HL-60/S4 treated with retinoic acid at 250 ng/mL for 4 days and 3 days (cell line): ENCODE results near the gene DEGS1.
"Not testable (repeated sequence)": the region's sequence is repeated elsewhere in the genome, so short reads cannot be mapped to it uniquely, and the experiment has no call there.

Experiments
- in situ Hi-C: fragments of 300-500 bp; cut with MboI; formaldehyde crosslinking; loops from 2 replicates; pipeline ENCODE4 v1.7.0; 2022; ENCODE audit warnings: low sequenced_read_pairs

Gene DEGS1

DNA sequence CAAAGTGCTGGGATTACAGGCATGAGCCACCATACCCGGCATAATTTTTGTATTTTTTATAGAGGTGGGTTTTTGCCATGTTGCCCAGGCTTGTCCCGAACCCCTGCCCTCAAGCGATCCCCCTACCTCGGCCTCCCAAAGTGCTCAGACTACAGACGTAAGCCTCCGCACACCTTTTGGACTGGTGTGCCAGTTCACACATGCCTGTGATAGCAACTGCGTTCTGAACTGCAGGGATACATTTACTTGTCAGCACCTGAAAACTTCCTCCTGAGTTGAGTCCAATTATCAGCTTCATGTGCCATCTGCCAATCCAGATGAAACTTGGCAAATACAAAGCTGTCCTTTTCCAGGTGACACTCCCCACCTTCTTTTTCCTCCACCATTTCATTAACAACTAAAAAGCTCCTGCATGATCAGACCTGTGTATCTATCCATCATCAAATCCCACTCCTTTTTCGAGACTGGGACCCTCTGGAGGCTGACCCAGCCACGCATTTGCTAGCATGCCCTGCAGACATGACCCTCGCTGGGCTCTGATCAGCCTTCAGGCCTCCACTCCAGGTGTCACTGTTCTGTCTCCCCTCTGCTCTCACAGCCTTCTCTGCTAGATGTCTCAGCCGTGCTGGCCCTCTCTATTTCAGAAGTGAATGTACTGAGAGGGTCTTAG, 2.1 kb upstream of the DEGS1 start:
- in situ Hi-C loops: no loop called here

DNA sequence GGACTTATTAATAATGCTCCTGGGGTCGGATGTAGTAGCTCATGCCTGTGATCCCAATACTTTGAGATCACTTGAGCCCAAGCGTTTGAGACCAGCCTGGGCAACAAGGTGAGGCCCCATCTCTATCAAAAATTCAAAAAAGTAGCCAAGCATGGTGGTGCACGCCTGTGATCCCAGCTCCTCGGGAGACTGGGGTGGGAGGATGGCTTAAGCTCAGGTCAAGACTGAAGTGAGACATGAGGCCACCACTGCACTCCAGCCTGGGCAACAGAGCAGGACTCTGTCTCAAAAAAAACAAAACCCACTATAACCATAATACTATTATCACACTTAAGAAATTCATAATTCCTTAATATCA, 1.6 kb upstream of the DEGS1 start:
- in situ Hi-C loops: no loop called here

DNA sequence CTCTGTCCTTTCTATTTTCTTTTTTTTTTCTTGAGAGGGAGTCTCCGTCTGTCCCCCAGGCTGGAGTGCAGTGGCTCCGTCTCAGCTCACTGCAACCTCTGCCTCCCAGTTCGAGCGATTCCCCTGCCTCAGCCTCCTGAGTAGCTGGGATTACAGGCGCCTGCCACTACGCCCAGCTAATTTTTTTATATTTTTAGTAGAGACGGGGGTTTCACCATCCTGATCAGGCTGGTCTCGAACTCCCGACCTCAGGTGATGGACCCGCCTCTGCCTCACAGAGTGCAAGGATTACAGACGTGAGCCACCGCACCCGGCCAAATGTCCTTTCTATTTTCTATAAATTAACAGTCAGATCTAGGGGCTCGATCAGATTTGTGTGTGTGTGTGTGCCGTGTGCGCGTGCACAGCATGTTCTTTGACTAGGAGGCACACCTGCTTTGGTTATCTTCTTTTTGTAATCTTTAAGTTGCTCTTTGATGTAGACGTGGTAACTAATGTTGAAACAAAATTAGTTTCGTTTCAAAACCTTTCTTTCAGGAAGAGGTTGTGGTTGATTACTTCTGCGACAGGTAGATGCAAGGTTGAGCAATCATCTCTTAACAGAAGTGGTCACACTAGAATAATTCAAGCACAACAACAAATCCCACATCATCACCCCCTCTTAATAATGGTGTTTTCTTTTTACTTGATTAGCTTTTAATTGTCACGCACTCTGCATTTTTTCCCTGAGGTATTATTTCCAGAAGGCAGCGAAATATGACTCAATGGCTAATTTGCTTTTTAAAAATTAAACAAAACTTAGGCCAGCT, 779 bp upstream of the DEGS1 start:
- in situ Hi-C loops: no loop called here

DNA sequence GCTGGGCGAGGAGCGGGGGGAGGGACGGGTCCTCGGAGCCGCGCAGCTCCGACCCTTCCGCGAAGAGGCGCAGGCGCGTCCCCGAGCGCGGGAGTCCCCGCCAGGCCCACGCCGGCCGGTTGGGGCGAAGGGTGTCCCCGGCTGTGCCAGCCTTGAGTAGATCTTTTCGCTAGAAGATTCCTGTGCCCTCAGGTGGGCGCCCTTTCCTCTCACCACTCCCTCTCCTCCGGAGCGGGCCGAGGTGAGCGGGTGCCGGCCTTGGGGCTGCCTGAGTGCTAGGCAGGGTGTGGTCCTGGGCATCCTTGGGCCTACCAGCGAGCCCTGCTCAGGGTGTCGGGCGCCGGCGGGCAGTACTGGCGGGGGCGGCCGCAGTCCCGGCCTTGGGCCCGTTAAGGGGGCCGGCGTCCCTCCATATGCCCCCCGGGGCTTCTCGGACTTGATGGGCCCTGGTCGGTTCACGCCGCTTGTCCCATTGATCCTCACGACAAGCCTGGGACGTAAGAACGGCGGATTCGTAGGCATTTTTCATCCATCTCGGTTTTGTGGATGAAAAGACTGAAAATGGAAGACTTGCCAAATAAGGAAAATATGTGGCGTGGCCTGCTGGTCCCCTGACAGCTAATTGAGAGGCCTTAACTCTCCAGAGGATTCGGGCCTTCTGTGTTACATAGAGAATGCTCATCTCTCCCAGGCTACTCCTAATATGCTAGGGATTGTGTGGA, 712 bp downstream of the DEGS1 start:
- in situ Hi-C loops: no loop called here

DNA sequence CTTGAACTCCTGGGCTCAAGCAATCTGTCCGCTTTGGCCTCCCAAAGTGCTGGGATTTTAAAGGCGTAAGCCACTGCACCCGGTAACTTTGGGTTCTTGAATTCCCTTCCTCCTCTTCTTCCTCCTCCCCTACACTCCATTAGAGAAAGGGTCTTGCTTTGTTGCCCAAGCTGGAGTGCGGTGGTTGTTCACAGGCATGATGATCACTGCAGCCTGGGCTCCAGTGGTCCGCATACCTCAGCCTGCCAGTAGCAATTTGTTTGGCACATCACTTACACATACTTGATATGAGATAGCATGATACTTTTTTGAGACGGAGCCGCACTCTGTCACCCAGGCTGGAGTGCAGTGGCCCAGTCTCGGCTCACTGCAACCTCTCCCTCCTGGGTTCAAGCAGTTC, 2.2 kb downstream of the DEGS1 start:
- in situ Hi-C loops: no loop called here

DNA sequence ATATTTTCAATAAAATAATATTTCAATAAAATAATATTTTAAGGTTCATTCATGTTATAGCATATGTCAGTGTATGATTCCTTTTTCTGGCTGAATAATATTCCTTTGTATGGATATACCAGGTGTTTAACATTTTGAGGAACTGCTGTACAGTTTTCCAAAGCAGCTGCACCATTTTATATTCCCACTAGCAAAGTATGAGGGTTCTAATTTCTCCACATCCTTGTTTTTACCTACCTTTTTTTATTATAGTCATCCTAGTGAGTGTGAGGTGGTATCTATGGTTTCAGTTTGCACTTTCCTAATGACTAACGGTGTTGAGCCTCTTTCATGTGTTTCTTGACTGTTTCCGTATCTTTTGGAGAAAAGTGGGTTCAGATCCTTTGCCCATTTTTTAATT, 5.2 kb downstream of the DEGS1 start:
- in situ Hi-C loops: no loop called here

DNA sequence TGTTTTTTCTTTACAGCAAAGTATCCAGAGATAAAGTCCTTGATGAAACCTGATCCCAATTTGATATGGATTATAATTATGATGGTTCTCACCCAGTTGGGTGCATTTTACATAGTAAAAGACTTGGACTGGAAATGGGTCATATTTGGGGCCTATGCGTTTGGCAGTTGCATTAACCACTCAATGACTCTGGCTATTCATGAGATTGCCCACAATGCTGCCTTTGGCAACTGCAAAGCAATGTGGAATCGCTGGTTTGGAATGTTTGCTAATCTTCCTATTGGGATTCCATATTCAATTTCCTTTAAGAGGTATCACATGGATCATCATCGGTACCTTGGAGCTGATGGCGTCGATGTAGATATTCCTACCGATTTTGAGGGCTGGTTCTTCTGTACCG, 6.5 kb downstream of the DEGS1 start:
- in situ Hi-C loops: no loop called here

DNA sequence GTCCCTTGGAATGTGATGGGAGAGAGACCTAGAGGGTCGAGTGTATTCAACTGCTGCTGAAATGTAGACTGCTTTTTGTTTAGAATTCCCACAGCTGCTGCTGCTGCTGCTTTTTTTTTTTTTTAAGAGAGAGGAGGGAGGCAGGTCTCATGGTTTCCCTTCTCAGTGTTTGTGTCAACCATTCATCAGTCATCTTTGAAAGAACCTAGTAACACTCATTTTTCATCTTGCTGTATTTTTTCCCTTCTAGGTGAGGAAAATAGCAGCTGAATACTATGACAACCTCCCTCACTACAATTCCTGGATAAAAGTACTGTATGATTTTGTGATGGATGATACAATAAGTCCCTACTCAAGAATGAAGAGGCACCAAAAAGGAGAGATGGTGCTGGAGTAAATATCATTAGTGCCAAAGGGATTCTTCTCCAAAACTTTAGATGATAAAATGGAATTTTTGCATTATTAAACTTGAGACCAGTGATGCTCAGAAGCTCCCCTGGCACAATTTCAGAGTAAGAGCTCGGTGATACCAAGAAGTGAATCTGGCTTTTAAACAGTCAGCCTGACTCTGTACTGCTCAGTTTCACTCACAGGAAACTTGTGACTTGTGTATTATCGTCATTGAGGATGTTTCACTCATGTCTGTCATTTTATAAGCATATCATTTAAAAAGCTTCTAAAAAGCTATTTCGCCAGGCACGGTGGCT, 9.2 kb downstream of the DEGS1 start:
- in situ Hi-C loops: no loop called here

DNA sequence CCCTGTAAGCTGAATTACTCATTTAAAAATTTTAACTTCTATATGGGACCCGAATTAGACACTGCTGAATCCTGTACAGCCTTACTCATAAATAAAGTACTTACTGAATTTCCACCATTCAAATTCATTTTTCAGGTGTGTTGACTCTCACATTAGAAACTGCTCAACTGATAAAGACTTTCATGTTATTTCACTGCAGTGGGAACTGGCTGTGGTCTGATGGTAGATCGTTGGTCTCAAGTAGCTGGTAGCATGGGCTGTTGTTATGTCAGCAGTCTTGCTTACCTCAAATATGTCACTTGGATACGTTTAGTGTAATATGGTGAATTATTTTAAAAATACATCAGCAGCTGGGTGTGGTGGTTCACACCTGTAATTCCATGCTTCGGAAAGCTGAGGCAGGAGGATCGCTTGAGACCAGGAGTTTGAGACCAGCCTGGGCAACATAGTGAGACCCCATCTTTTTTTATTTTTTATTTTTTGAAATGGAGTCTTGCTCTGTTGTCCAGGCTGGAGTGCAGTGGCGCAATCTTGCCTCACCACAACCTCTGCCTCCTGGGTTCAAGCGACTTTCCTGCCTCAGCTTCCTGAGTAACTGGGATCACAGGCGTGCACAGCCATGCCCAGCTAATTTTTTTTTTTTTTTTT, 10.4 kb downstream of the DEGS1 start:
- in situ Hi-C loops: no loop called here

DNA sequence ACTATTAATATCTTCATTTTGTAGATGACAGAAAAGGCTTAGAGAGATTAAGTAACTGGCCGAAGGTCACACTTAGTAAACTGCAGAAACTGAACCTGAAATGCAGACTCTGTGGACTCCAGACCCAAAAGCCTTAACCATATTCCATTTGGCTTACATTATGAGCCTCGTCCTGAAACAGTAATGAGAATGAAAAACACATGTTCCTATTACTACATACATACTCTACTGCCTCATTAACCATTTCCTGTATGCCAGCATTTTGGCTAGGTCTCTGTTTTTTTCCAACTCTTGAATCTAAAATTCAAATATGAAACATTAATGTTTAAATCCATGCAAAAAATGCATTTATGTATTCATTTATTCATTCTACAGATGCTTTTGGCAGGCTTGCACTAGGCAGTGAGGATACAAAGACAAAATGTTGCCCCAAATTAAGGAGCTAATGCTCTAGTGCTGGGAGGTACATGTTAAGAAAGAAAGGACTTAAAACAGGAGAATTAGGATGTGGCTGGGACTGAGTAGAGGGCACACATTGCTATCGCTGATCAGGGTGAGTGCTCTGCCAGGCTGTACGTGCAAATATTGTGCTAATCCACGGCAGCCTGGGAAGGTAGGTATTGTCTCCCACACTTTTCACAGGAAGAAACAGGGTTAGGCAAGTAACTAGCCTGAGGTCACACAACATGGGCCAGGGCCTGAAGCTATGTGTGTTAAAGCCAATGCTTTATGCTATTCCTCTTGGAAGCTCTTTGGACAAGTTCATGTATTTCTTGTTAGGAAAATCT, 14.0 kb downstream of the DEGS1 start:
- in situ Hi-C loops: no loop called here

DNA sequence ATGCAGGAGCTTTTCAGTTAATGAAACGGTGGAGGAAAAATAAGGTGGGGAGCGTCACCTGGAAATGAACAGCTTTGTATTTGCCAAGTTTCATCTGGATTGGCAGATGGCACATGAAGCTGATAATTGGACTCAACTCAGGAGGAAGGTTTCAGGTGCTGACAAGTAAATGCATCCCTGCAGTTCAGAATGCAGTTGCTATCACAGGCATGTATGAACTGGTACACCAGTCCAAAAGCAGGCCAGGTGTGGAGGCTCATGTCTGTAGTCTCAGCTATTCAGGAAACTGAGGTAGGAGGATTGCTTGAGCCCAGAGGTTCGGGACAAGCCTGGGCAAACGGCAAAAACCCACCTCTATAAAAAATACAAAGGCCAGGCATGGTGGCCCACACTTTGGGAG, 15.5 kb downstream of the DEGS1 start:
- in situ Hi-C loops: no loop called here

DNA sequence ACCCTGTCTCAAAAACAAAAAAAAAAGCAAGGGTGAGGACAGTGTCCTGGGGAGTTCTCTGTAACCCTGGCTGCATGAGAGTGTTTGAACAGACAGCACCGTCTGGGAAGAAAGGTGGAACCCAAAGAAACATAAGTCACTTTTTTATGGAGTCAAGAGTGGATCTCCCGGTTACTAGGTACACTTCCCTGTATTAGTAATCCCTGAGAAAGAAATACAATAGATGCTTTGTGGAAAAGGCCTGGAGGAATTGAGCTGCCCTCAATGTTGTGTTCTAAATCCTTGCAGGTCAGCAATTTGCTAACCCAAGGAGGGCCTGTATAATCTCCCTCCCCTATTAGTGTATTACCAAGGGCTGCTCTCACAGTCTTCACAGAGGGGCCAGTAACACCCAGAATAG, 16.6 kb downstream of the DEGS1 start:
- in situ Hi-C loops: no loop called here

DNA sequence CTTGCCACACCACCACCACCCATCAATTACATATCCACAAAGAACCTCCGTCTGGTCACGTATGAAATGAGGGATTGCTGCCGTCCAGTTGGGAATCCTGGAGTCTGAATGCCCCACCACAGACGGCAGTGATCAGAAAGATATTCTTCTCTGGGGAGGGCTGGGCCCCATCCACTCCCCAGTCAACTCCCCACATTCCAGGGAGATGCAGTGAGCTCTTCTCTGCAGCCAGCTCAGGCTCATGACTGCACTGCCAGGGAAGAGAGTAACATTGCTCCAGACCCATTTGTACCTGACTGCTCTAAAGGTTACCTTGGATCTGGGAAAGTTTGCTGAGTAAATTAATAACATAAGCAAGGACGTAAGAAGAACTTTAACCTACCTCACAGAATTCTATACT, 18.3 kb downstream of the DEGS1 start:
- in situ Hi-C loops: no loop called here

DNA sequence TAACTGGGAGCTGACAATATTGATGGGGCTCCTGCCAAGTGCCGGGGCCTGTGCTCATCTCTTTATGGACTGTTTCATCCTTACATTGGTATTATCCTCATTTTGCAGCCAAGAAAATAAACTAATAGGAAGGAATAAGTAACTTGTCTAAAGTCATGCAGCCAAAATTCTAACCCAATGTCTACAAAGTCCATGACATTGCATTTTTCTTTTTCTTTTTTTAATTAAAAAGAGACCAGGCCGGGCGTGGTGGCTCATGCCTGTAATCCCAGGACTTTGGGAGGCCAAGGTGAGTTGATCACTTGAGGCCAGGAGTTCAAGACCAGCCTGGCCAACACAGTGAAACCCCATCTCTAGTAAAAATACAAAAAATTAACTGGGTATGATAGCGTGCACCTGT, 18.8 kb downstream of the DEGS1 start:
- in situ Hi-C loops: no loop called here

DNA sequence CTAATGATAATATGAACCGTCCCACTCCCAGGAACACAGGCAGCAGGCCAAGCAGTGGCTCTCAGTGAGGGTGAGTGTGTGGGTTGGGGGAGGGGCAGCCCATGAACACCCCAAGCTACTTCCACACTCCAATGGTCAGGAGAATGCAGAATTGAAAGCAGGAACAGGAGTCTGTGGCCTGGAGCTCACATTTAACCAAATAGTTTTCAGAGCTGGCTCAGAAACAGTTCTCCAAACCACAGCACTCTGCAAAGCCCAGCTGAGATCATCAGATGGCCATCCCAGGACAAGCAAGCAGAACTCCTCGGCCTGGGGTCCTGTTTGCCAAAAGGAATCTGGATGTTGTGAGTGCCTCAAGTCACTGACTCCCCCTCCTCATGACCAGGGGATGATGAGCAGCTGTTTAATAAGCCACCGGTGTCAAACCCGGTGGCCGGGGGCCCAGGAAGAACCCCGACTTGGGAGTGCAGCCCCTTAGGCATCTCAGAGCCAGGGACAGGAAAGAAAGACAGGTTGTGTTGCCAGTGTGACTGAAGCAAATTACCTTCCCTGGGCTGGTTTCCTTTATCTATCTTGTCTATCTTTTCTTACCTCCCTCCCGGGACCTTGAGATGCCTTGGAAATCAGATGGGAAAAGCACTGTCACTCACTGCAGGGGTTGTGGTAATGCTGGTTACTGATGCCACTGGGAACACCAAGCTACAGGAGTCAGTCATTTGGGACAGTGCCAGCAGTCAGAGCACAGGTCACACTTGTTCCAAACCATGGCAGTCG, 20.4 kb downstream of the DEGS1 start:
- in situ Hi-C loops: no loop called here

DNA sequence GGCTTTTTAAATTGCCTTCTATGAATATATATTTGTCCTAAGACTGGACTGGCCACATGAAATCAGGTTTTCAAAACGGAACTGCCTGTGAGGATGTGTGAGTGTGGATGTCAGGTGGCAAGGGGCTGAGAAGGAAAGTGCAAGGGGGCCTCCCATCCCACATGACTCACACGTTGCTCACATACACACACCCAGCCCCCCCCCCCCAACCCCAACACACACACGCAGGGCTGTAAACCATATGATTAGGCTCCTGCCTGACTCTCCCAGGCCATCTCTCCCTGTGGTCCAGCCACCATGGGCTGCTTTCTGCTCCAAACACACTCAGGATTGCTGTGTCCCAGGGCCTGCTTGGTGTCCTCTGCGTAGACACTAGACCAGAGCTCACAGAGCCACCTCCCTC, 22.4 kb downstream of the DEGS1 start:
- in situ Hi-C loops: no loop called here

DNA sequence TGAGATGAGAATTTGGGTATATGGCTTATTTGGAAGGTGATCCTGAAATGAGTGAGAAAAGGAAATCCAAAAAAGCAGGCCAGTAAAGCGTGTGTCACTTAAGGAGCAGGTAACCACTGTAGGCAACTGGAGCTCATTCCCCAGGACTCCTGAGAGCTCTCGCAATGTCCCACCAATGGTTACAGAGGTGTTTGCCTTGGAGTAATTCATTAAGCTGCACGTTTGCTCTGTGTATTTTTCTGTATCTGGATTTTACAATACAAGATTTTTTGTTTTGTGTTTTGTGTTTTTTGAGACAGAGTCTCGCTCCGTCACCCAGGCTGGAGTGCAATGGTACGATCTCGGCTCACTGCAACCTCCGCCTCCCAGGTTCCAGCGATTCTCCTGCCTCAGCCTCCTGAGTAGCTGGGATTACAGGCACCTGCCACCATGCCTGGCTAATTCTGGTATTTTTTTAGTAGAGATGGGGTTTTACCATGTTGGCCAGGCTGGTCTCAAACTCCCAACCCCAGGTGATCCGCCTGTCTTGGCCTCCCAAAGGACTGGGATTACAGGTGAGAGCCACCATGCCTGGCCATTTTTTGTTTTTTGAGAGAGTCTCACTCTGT, 23.0 kb downstream of the DEGS1 start:
- in situ Hi-C loops: not testable (repeated sequence)

DNA sequence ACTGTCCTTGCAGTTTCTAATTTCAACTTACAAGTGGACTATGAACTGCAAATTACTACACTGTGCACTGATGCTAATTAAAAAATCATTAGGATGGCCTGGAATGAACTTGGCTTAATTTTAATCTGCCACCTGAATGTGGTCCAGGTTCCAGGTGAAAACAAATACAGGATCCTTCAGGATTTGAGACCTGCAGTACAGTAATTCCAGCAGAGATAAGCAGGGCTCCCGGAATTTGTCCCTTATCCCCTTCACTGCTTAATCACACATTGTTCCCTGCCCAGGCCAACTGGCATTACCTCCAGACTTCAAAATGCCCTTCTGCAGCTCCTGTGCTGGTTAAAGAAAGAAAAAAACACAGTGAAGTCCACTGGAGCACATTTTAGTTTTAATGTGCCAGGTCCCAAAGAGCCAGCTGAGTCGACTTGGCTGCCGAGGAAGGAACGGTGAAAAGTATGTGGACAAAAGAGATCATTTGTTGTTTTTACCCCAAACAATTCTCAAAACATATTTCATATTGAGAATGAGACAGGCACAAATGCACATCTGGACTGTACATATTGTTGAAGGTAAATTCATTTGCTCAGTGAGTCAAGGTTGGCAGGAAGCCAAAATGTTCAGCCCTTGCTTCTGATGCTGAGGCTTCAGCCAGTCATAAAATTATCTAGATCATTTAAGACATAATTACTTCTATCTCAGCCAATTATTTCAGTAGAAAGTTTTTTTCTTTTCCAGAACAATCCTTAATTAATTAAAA, 28.3 kb downstream of the DEGS1 start:
- in situ Hi-C loops: no loop called here
